NCI-H748 treated with DMSO at 0.1 percent for 48 hours (cell line): ENCODE results near the gene FNTB.

ENCODE experiments used
- DNase-seq: peaks from one replicate; lab custom pipeline; 2025; lab: John Stamatoyannopoulos, UW

FNTB gene

GRCh38 chr14:64979336-64980074, 7.2 kb upstream of the FNTB start:
- DNase-seq = no peak

- peak; percentile 55 for DNase-seq
These were observed 3.0 kb upstream of the FNTB start for GRCh38 chr14:64983439-64984310.

- DNase-seq = no peak
These were observed 708 bp downstream of the FNTB start for GRCh38 chr14:64987438-64987767.

- no peak for DNase-seq
These were observed 3.6 kb downstream of the FNTB start for GRCh38 chr14:64990296-64990695.

- no peak for DNase-seq
These were observed 4.2 kb downstream of the FNTB start for GRCh38 chr14:64990939-64991338.

- DNase-seq = no peak
These were observed 5.7 kb downstream of the FNTB start for GRCh38 chr14:64992328-64992885.

- no peak for DNase-seq
These were observed 6.7 kb downstream of the FNTB start for GRCh38 chr14:64993266-64993930.

- DNase-seq = no peak
These were observed 7.8 kb downstream of the FNTB start for GRCh38 chr14:64994540-64994939.

GRCh38 chr14:64995291-64995690, 8.6 kb downstream of the FNTB start:
- no peak for DNase-seq

GRCh38 chr14:64997108-64997794, 10.6 kb downstream of the FNTB start:
- DNase-seq = no peak

- DNase-seq = no peak
These were observed 11.8 kb downstream of the FNTB start for GRCh38 chr14:64998455-64998931.

GRCh38 chr14:65000898-65001591, 14.3 kb downstream of the FNTB start:
- DNase-seq = no peak

GRCh38 chr14:65001723-65002122, 15.0 kb downstream of the FNTB start:
- DNase-seq = no peak

- DNase-seq = no peak
These were observed 16.0 kb downstream of the FNTB start for GRCh38 chr14:65002586-65003210.

GRCh38 chr14:65003394-65003793, 16.7 kb downstream of the FNTB start:
- no peak for DNase-seq

GRCh38 chr14:65006261-65006721, 19.6 kb downstream of the FNTB start:
- no peak for DNase-seq

- no peak for DNase-seq
These were observed 20.5 kb downstream of the FNTB start for GRCh38 chr14:65007202-65007601.

GRCh38 chr14:65010211-65010931, 23.7 kb downstream of the FNTB start:
- no peak for DNase-seq

- no peak for DNase-seq
These were observed 24.8 kb downstream of the FNTB start for GRCh38 chr14:65011538-65011937.

GRCh38 chr14:65012353-65012752, 25.7 kb downstream of the FNTB start:
- no peak for DNase-seq
